GM18909 (cell line): ENCODE results near the gene ACTN1.

Experiments used
- ATAC-seq: cut with Tn5 transposase; IDR thresholded peaks from one replicate; pipeline ENCODE4 v1.9.1; 2021; ENCODE audit warnings: mild to moderate bottlenecking; ENCODE audit not compliant: unreplicated experiment, poor library complexity

The ACTN1 gene

GRCh38 chr14:68952531-68953195, 26.4 kb downstream of the ACTN1 start:
- no peak for ATAC-seq

DNA sequence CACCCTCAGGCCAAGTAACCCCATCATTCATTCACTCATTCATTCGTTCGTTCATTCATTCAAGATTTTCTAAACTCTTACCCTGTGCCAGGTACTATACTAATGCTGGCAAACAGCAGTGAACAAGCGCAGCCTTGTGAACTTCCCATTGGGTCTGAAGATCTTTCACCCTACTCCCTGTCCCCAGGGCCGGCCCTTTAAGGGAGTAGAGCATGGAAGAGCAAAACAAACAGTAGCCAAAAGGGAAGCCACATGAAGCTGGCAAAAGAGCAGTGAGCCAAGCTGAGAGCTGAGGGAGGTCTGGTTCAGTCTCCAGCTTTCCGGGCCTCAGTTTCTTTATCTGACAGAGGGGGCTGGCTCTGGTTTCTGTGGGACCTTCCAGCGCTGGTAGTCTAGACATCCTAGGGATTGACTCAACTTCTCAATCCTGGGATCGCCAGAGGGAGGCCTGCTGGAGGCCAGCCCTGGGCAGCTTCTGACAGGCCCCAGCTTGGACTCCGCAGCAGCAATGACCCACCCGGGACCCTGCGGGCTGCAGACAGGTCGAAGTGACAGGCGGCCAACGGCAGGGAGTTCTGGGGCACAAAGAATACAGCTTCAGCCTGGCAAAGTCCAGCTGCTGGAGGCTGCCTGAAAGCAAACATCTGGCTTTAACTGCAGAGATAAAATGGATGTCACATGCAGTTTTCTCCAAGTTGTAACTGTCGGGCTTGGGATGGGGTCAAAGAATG, 27.1 kb downstream of the ACTN1 start:
- ATAC-seq: no peak

GRCh38 chr14:68951035-68951797, 27.9 kb downstream of the ACTN1 start:
- no peak for ATAC-seq

DNA sequence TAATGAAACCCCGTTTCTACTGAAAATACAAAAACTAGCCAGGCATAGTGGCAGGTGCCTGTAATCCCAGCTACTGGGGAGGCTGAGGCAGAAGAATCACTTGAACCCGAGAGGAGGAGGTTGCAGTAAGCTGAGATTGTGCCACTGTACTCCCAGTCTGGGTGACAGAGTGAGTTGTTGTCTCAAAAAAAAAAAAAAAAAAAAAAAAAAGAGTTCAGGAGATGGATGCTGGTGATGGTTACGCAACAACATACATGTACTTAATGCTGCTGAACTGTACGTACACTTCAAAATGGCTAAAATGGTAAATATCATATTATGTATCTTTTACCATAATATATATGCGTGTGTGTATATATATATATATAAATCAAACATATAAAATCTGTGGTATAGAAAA, 29.0 kb downstream of the ACTN1 start:
- no peak for ATAC-seq

DNA sequence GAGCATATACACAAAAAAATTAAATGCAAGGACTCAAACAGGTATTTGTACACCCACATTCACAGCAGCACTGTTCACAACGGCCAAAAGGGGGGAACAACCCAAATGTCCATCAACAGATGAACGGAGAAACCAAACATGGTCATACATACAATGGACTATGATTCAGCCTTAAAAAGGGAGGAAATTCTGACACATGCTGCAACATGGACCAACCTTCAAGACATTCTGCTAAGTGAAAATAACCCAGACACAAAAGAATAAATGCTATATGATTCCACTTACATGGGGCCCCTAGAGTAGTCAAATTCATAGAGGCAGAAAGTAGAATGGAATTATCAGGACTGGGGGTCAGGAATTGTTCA, 29.5 kb downstream of the ACTN1 start:
- no peak for ATAC-seq

GRCh38 chr14:68948686-68949600, 30.2 kb downstream of the ACTN1 start:
- ATAC-seq: no peak

- no peak for ATAC-seq
Measured at GRCh38 chr14:68947802-68948201, 31.3 kb downstream of the ACTN1 start.

GRCh38 chr14:68946489-68946822, 32.6 kb downstream of the ACTN1 start:
- no peak for ATAC-seq

DNA sequence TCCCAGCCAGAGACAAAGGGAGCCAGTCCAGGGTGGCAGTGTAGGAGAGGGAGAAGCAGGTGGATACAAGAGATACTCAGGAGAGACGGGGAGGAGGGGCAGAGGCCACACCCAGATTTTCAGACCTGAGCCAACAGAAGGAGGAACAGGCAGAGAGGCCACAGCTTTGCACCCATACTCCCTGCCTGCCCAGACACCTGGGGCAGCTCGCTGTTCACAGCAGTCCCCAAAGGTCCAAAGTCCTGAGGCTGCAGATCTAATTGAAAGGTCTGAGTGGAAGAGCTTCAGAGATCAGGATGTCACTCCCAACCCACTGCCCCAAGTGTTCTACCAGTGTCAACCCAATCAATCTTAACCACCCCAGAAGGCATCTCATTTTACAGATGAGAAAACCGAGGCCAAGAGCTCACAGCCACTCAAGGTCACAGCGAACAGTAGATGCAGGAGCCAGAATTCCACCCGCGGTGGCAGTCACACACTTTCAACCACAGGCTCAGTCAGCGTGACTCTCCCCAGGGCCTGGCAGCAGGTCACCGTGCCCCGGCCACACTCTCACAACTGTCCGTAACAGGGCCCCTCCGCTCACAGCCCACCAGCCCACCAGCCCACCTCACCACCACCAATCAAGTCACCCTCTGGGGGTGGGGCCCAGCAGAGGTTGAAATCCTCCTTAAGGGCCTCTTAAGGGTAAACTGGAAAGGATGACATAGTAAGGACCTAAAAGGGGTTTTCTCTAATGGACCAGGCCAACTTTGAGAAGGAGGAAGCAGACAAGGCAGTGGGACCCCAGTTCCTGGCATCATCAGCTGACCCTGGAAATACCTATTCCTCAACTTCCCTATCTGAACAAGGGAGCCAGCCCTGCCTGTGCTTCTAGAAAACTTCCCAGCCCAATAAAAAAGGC, 33.3 kb downstream of the ACTN1 start:
- ATAC-seq: no peak

DNA sequence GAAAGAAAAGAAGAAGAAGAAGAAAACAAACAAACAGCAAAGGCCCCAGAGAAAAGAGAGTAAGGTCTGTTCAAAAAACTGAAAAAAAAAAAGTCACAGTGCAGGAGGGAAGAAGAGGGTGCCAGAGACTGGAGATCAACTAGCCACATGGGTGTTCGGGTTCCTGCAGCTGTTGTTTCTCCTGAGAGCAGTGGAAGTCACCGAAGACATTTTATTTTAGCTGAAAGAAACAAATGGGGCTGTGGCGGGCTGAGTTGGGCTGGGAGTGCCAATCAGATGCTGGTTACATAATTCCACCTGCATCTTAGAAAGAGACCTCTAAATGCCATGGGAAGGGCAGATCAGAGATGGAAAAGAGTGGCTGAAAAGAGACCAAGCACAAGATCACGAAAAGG, 33.9 kb downstream of the ACTN1 start:
- ATAC-seq: no peak

- ATAC-seq: no peak
Measured at GRCh38 chr14:68944162-68944561, 34.9 kb downstream of the ACTN1 start.

DNA sequence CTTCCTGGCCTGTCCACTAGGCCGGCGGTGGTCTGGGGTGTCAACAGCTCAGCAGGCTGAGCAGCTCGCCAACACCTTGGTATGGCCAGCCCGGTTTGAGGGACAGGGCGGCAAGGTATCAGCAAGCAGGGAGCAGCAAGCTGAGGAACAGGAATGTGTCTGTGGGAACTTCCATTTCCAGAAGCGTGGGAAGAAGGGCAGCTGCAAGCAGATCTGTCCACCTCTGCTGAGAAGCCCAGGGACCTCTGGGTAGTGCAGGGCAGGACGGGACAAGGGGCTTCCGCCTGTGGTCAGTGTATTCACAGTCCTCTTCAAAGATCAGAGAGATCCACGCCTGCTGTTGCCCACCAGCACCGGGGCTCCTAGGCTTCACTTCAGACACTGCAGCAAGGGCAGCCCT, 36.0 kb downstream of the ACTN1 start:
- no peak for ATAC-seq

DNA sequence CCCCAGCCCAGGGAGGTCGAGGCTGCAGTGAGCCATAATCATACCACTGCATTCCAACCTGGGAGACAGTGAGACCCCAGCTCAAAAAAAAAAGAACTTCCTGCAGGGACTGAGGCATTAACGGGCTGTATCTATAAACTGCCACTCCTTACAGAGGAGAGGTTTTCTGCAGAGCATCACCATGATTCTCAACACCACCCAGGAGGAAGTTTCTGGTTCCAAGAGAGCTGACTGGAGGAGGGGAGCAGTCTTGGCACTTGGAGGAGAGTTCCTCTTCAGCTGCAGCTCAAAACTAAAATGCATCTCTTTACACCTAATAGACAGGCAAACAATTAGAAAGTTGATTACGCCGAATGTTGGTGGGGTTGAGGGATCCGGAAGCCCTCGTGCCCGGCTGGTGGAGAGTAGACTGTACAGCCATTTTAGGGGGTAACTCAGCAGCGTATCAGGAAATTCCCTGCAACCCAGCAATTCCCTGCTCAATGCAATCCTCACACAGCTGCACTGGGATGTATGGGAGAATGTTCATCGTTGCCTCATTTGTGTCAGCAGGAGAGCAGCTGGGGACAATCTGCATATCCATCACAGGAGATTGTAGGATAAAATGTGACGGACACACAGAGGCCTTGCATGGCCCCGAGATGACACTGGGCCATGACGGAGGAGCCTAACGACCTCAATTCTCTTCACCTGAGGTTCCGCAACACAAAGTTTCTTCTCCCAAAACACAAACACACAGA, 36.6 kb downstream of the ACTN1 start:
- no peak for ATAC-seq

GRCh38 chr14:68941820-68942219, 37.3 kb downstream of the ACTN1 start:
- no peak for ATAC-seq

- ATAC-seq: no peak
Measured at GRCh38 chr14:68940614-68941185, 38.4 kb downstream of the ACTN1 start.

GRCh38 chr14:68939893-68940613, 39.0 kb downstream of the ACTN1 start:
- no peak for ATAC-seq

- no peak for ATAC-seq
Measured at GRCh38 chr14:68939181-68939892, 39.8 kb downstream of the ACTN1 start.
